Eye (tissue), 1 donor: ENCODE data around the gene CCZ1B.
"Not testable (repeated sequence)": the region's sequence is repeated elsewhere in the genome, so short reads cannot be mapped to it uniquely, and the experiment has no call there.

Experiments used
- DNase-seq: peaks from one replicate; pipeline ENCODE4 v3.0.0-alpha.2; 2015

The CCZ1B gene

DNA sequence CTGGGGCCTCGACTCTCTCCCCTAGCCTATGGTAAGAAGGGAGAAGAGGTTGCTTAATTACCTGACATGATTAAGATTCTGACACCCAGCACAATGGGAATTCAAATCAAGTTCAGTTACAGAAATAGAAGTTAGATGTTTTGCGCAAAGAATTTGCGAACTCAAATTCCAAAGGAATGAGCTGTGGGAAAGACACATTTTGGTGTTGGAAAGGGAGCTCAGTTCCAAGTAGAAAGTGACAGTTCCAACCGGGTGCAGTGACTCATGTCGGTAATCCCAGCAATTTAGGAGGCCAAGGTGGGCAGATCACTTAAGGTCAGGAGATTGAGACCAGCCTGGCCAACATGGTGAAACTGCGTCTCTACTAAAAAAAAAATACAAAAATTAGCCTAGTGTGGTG is 4.0 kb upstream of the CCZ1B start:
- DNase-seq, result not testable (repeated sequence)

DNA sequence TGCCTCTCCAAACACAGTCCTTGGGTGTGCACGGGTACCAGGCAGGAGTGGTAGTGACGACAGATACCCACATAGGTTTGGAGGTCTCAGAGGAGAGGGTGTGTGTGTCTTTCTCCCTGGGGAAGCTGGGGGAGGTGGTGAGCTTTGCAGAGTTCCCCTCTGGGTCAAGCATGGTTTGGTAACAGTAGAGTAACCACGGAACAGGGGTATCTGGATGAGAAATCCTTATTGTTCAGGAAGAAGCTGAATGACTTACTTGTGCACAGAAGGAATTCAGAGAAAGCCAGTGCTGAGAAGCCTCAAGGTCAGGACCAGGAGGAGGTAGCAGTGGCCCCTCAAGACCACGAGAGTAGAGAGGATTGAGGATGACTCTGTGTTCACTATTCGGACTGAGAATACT is 3.5 kb upstream of the CCZ1B start:
- DNase-seq, result not testable (repeated sequence)

DNA sequence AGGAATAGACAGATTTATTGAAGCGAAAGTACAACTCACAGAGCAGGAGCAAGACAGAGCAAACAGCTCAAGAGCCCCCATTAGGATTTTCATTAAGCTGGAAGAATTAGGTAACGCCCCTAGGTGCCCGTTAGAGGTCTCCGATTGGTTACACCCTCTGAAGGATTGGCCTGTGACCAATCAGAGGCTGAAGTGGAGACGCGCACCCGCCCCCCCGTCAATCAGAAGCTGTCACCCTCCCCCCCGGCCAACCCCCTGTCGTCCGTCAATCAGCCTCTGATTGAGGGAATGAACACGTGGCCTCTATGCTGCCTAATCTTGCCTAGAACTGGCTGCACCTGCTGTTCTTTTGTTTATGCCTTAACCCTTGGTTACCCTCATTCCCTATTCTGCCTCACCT is 1.1 kb upstream of the CCZ1B start:
- DNase-seq, result peak; percentile 4

DNA sequence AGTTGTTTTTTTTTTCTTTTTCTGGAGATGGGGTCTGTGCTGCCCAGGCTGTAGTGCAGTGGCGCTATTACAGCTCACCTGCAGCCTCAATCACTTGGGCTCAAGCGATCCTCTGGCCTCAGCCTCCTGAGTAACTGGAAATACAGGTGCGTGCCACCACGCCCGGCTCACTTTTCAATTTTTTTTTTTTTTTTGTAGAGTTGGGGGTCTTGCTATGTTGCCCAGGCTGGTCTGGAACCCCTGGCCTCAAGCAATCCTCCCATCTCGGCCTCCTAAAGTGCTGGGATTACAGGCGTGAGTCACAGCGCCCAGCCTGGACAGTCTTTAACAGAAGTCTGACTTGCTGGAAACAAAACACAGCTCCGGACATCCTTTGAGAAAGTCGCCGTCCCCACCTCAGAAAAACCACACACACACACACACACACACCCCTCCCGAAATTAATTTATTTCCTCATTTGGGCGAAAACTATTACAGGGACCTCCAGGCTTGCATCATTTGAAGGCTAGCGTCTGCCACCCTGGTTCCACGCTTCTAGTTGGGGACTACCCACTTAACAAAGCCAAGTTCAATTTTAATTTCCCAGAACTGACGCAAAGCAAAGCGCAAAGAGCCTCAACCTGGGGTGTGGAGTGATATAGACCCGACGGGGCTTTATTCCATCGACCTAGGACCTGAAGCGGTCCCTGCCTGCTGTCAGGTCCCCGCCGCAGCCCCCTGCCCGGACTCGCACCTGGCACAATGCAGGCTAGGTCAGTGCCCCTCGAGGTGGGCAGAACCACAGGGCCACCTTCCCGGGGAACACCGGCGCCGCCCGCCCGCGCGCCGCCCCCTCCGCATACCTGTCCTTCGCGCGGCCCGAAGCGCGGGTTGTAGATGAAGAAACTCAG is 594 bp downstream of the CCZ1B start:
- not testable (repeated sequence) for DNase-seq

DNA sequence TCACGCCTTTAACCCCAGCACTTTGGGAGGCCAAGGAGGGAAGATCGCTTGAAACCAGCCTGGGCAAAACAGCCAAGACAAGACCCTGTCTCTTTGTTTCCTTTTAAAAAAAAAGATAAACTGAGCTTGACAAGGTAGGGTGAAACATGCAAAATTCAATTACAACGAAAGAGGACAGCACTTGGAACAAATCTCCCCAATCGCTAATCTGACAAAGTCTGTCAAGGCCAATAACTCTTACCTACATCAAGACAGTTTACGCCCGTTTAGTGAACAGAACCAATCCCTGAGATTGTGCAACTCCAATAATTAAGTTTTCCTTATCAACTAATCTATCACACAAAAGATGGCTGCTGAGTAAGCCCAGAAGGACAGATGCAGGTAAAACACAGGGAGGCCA is 4.5 kb downstream of the CCZ1B start:
- not testable (repeated sequence) for DNase-seq

DNA sequence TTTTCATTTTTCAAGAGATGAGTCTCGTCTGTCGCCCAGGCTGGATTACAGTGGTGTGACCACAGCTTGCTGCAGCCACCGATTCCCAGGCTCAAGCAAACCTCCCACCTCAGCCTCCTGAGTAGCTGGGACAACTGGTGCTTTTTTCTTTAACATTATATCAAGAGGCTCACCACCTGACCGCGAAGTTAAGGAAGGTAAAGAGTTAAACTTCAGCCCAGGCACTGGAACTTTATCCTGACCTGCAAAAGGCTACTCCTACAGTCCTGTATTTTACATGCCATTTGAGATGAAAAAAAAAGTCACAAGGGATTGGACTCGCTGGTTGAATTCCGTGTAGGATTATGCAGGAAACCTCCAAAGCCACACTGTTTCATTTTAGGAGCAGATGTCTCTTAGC is 10.6 kb downstream of the CCZ1B start:
- not testable (repeated sequence) for DNase-seq

DNA sequence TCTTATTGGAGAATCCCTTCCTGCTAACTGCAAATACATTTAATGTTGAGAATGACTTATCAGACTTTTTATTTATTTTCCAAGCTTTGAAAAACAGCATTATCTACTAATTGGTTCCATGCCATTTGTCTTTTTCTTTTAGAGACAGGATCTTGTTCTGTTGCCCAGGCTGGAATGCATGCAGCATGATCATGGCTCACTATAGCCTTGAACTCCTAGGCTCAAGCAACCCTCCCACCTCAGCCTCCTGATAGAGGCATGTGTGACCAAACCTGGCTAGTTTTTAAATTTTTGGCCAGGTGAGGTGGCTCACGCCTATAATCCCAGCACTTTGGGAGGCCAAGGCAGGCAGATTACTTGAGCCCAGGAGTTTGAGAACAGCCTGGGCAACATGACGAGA is 13.1 kb downstream of the CCZ1B start:
- not testable (repeated sequence) for DNase-seq

DNA sequence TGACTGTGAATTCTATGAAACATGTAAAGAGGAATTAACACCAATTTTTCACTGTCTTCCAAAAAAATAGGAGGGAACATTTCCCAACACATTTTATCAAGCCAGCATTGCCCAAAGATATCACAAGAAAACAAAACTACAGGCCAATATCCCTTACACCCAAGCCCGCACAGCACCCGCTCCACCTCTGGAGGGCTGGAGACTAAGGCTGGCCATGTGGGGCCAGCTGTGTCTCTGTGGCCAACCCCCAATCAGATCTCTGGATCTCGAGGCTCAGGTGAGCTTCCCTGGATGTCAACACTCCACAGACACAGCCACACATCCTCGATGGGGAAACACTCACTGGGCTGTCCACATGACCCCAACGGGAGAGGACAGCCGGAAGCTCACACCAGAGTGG is 18.1 kb downstream of the CCZ1B start:
- DNase-seq, result not testable (repeated sequence)

DNA sequence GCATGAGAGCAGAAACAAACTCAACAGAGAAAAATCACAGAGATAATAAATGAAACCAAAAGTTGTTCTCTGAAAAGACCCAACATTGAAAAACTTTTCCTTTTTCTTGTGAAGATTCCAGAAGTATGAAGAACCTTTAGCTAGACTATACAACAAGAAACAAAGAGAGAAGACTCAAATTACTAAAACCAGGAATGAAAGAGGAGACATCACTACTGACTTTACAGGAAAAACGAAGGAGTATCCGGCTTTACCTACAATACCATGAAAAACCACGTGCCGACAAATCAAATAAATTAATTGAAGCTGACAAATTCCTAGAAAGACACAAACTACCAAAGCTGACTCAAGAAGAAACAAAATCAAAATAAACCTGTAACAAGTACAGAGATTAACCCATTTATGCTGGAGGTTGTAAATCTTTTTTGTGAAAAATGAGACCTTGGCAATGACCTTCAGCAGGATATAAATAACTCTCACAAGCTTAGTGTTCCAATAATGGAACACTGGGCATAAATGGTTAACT is 18.6 kb downstream of the CCZ1B start:
- not testable (repeated sequence) for DNase-seq

DNA sequence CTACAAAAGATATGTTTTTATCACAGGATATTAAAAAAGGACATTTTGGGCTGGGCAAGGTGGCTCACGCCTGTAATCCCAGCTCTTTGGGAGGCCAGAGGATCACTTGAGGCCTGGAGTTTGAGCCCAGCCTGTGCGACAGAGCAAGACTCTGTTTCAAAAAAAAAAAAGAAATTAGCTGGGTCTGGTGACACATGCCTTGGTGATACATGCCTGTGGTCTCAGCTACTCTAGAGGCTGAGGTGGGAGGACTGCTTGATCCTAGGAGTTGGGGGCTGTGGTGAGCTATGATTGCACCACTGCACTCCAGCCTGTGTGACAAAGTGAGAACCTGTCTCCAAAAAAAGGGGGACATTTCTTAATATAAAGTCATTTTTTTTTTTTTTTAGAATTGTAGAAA is 25.7 kb downstream of the CCZ1B start:
- DNase-seq, result not testable (repeated sequence)

DNA sequence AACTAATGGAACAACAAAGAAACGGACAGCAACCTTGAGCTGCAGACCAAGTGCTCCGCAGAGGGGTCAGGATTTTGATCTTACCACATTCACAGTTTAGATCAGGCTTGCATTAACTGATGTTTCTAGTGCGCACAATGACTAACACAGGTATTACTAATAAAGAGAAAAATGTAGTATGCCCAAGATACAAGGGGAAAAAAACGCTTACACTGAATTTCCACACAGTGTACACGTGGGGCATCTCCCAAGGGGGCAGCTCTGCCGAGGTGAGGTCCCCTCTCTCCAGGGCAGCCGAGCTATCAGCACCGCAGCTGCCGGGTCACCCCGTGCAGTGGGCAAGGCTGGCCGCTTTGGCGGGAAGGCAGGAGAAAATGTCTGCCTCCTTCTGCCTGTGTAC is 26.2 kb downstream of the CCZ1B start:
- DNase-seq, result not testable (repeated sequence)

DNA sequence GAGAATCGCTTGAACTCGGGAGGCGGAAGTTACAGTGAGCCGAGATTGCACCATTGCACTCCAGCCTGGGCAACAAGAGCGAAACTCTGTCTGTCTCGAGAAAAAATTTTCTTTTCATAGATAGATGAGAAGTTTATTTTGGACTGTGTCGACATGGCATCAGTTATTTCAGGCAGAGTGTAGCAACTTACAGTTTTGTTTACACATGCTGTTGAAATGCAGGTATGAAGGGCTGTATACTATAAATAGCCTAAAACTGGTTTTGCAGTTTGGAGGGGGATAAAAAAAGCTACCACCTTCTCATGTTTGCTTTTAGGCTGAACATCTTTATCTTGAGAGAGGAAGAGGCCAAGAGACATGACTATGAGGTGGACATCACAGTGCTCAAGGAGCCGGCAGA is 28.0 kb downstream of the CCZ1B start:
- not testable (repeated sequence) for DNase-seq

DNA sequence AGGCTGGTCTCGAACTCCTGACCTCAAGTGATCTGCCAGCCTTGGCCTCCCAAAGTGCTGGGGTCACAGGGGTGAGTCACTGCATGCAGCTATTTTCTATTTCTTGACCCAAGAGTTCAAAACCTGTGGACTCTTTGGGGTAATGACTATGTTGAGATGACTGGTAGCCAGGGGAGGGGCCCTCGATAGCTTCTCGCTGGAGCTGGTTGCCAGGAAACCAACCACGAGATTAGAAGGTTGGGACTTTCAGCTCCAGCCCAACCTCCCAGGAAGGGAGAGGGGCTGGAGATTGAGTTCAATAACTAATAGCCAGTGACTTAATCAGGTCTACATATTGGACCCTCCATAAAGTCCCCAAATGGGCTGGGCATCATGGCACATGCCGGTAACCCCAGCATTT is 28.9 kb downstream of the CCZ1B start:
- not testable (repeated sequence) for DNase-seq

DNA sequence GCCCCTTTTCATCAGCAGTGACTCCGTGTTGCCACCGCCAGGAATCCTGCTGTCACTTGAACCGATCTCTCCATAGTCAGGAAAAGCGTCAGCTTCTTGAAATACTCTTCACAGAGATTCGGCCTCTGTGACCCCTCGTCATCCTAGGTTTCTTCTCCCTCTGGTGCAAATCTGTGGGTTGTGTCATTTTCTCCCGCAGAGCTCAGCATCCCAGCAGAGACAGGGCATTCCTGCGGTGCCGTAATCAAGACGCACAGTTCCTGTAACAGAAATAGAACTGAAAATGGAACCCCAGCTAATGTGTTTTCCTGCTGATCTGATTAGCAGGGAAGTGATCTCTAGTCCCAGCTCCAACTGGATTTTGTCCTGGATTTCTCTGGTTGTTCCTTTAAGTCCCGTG is 31.8 kb downstream of the CCZ1B start:
- DNase-seq, result not testable (repeated sequence)

DNA sequence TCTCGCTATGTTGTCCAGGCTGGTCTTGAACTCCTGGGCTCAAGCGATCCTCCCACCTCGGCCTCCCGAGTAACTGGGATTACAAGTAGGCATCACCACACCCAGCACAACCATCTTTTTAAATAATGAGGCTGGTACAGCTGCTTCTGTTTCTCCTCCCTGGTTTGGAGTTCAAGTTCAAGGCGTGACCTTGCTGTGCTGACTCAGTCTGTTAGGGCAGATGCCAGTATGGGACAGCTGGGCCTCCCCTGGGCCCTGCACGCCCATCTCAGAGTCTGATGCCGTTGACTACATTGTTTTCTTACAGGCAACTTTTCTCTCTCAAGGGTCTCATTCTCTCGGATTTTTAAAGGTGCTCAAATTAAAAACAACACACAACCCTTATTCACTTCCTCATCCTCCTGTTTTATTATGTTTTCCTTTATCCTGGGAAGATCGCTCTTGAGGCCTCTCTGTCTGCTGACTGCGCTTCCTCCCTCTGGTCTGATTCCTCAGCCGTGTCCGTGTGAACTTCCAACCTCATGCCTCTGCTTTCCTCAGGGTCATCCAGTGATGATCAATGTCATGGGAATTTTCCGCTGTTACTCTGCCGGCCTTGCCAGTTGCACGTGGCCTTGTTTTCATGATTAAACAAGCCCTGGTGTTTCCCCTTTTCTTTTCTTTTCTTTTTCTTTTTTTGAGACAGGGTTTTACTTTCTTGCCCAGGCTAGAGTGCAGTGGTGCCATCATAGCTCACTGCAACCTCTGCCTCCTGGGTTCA is 33.8 kb downstream of the CCZ1B start:
- not testable (repeated sequence) for DNase-seq

DNA sequence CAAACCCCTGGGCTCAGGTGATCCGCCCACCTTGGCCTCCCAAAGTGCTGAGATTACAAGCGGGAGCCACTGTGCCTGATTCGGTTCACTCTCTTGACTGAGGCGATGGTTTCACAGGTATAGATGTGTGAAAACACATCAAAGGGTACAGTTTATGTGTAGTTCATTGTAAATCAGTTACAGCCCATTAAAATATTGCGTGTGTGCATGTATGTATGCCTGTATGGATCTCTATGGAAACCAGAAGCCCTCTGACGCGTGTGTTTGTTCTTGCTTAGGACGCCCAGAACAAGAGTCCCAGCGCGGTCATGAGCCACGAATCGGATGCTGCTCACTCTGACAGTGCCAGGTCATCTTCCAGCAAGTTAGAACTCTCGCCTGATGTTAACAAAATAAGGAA is 36.7 kb downstream of the CCZ1B start:
- not testable (repeated sequence) for DNase-seq

DNA sequence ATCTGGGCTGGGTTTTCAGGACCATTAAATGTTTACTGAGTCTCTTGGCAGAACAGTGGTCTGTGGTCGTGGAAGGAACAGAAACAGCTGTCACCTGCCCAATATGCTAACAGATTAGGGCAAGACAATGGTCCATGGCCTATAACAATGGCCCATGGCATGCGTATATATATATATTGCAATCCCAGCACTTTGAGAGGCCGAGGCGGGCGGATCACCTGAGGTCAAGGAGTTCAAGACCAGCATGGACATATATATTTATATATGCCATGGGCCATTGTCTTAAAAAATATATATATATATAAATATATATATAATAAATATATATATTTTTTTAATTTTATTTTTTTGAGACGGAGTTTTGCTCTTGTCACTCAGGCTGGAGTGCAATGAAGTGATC is 44.5 kb downstream of the CCZ1B start:
- not testable (repeated sequence) for DNase-seq

DNA sequence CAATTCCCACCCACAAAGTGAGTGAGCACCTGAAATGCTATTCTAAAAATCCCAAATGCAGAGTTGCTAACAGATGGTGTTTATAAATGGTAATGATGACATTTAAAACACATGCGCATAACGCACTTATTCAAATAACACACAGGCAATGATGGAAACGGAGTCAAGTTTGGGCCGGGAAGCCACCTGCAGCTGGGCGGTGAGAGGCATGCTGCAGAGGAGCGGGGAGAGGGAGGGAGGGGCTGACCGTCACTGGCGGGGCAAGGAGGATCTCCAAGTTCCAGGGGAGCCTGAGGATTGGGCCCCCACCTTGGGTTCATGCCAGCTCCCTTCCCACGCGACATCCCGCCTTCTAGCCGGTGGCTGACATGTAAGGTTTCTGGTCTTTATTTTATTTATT is 64.9 kb downstream of the CCZ1B start:
- not testable (repeated sequence) for DNase-seq

DNA sequence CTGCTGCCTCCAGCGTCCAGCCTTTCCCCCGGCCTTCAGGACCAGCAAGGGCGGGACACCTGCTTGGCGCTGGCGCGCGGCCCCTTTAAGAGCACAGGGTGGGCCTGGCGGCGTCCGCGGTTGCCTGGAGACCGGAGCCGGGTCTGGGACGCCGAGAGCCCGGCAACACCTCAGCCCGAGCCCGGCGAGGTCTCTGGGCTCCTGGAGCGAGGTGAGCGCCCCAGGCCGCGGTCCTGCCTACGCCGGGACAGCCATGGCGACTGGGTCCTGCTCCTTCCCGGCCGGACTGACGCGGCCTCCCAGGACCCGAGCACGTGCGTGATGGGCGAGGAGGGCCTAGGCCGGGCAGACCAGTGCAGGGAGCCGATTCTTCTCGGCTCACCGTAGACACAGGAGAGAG is 72.1 kb downstream of the CCZ1B start, which contains the start of gene RSPH10B2:
Gene RSPH10B2, plus strand, starts transcription at position 140 of the 400 bp plus-strand sequence. CDS start 3,575 bp downstream, outside the sequence.
- DNase-seq, result not testable (repeated sequence)

DNA sequence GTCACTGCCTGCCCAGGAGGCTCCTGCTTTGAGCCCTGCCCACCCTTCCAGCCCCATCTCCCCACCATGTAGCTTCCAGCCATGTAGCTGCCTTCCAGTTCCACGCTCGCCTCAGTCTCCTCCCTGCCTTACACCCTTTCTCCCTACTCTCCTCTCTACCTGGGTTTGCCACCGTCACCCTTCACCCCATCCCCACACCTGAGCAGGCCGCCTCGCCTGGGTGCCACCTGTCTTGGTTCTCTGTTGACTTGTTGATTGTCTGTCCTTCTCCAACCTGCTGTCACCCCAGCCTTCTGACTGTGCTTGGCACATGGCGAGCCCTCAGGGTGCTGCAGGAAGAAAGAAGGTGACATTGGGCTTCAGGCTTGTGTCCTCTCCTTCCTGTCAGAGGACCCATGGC is 75.9 kb downstream of the CCZ1B start:
- not testable (repeated sequence) for DNase-seq

DNA sequence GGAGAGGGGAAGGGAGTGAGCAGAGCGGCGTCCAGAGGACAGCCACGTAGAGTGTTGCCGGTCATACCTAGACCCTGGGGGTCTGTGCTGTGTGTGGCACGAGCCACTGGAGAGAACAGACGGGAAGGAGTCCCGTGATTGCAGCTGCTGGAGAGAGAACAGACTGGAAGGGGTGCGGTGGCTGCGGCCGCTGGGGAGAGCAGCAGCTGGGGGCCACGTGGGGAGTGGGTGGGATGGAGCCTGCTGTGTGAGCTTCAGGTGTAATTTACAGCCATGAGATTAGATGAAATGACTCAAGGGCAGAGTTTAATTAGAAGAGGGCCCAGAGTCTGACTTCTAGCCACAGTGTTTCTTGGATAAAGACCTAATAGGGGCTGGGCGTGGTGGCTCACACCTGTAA is 76.7 kb downstream of the CCZ1B start:
- DNase-seq, result not testable (repeated sequence)
